HG02943 (cell line): Measurements from ENCODE around the gene ARL3.
"Not testable (repeated sequence)": the region's sequence is repeated elsewhere in the genome, so short reads cannot be mapped to it uniquely, and the experiment has no call there.

Experiments used
- ATAC-seq: cut with Tn5 transposase; IDR thresholded peaks from one replicate; pipeline ENCODE4 v1.9.1; 2021; ENCODE audit warnings: mild to moderate bottlenecking, low read depth, moderate library complexity; ENCODE audit not compliant: unreplicated experiment

The ARL3 gene

DNA sequence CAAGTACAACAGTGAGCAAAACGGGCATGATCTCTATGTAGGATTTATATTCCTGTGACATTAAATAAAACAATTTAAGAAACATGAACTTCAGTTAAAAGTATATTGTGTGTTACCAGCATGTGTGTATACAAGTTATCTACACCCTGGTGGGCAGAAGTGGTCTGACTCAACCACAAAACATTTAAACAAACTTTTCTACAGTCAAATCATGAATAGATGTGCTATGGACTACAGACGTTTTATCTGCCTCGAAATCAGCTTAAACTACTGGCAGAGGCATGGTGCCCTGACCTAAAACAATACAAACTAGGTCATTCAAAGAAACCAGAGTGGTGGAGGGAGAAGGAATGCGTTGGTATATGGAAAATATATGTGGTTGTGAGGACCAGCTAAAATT lies 3.6 kb downstream of the ARL3 start:
- ATAC-seq, result no peak

GRCh38 chr10:102705531-102705930 lies 8.7 kb downstream of the ARL3 start:
- no peak for ATAC-seq

DNA sequence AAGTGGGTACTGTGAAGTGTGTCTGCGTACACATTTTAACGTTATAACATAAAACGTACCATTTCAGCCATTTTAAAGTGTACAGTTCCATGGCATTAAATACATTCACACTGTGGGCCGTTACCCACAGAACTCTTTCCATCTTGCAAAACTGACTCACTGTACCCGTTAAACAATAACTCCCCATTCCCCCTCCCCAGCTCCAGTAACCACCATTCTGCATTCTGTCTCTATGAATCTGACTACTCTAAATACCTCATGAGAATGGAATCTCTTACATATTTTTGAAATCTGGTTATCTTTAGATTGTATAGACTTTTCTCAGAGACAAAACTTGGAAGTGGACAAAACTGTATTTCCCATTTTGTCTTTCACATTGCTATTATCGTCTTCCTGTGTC lies 9.3 kb downstream of the ARL3 start:
- no peak for ATAC-seq

GRCh38 chr10:102702742-102703141 lies 11.5 kb downstream of the ARL3 start:
- no peak for ATAC-seq

GRCh38 chr10:102701796-102702195 lies 12.4 kb downstream of the ARL3 start:
- ATAC-seq, result no peak

GRCh38 chr10:102701272-102701671 lies 12.9 kb downstream of the ARL3 start:
- ATAC-seq, result no peak

GRCh38 chr10:102698894-102699293 lies 15.3 kb downstream of the ARL3 start:
- ATAC-seq, result no peak

DNA sequence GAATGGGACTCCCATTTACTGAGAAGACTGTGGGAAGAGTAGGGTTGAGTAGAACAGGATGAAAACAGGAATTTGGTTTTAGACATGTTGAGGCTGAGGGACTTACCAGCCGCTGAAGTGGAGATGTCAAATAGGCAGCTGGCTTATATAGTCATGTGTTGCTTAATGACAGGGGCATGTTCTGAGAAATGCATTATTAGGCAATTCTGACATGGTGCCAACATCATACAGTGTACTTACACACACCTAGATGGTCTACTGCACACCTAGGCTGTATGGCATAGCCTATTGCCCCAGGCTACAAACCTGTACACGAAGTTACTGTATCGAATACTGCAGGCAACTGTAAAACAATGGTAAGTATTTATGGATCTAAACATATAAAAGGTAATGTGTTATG lies 17.5 kb downstream of the ARL3 start:
- ATAC-seq, result no peak

DNA sequence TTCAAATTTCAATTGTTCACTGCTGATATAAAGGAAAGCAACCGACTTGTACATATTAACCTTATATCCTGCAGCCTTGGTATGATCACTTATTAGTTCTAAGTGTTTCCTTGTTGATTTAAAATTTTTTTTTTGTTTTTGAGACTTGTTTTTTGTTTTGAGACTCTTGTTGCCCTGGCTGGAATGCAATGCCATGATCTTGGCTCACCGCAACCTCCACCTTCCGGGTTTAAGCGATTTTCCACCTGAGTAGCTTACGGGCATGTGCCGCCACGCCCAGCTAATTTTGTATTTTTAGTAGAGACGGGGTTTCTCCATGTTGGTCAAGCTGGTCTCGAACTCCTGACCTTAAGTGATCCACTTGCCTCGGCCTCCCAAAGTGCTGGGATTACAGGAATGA lies 18.8 kb downstream of the ARL3 start:
- not testable (repeated sequence) for ATAC-seq

DNA sequence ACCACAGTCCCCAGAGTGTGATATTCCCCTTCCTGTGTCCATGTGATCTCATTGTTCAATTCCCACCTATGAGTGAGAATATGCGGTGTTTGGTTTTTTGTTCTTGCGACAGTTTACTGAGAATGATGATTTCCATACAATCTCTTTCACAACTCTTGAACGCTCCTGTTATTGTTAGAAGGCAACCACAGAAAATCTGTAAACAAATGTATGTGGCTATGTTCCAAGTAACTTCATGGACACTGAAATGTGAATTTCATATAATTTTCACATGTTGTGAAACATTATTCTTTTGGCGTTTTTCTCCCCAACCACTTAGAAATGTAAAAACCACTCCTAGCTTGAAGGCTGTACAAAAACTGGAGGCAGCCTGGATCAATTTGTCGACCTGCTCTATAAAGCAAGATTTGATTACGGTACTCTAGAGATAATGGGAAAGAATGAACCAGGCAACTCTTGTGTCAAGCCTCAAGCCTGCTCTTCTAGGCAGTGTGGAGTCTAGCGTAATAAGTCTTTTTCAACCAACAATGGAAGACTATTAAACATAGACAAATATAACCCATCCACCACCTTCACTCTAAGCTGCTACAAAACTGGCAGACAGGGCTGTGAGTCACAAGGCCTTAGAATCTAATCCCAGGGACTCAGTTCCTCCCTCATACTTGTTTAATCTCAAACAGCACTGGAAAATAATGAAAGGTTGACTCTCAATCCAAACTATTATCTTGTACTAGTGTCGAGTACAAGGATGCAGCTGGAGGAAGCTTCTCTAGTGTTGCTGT lies 22.7 kb downstream of the ARL3 start:
- no peak for ATAC-seq

DNA sequence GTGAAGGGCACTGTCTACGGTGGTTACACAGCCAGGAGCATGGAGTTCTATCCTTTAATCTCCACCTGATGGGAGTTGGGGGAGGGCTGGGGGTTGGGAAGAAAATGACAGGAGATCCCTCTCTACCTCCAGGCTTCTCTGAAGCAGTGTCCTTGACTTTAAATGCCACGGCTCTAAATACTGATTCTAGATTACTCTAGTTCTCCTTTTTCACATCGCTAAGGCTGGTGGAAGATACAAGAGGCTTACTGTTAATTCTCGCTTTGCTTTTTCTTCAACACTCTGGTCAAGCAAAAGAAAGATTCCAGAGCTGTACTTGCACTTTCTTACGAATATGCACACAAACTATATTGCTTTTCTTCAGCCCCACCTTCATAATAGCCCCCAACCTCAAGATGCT lies 30.5 kb downstream of the ARL3 start:
- ATAC-seq, result no peak

DNA sequence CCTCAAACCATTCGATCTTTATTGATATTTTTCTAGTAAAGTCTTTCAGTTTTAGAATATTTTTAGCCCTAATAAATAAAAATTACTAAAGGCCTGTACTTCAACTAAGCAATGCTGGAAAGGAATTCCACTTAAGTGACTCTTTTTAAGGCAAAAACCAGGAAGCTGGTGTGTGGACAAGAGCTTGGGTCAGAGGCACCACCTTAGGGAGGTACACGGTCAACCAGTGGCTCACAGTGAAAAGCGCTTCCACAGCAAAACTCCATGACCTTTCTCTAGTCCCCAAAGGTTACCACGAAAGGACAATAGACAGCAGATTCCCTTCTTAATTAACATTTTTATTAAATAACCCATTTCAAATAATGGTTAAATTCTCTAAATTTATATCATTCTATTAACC lies 31.2 kb downstream of the ARL3 start:
- no peak for ATAC-seq

- ATAC-seq, result no peak
Observed at GRCh38 chr10:102682416-102682815, 31.8 kb downstream of the ARL3 start.

- ATAC-seq, result no peak
Observed at GRCh38 chr10:102681696-102682095, 32.5 kb downstream of the ARL3 start.

- no peak for ATAC-seq
Observed at GRCh38 chr10:102679596-102679995, 34.6 kb downstream of the ARL3 start.

DNA sequence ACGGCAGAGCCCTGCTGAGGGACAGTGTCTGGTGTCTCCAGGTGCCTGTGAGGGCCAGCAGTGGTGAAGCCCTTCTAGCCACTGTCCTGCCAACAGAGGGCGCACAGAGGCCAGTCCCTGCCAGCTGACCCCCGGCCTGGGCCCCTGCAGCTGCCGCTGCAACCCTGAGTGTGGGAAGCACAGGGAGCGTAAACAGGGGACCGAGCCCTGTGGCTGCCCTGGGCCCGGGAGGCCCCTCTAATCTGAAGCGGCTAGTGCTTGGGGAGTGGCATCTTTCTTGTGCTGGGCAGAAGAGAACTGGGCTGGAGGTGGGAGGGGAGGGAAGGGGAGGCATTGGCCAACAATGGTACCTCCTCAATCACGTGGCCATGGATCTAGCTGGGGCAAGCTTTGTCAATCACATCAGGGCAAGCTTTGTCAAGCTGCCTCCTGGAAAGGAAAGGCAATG lies 35.3 kb downstream of the ARL3 start:
- no peak for ATAC-seq

DNA sequence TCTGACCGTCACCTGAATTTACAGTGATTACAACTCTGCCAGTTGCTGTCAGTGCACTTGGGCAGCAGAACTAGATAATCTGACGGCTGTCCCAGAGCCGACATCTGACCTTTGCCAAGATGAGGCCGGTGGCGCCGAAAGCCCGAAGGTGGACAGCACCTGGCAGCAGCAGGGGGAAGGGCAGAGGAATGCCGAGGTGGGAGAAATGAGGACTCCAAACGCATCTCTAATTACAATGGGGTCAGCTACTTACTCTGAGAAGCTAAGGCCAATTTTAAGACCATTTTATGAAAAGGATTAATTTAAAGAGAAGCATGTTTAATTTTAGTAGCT lies 36.2 kb downstream of the ARL3 start:
- no peak for ATAC-seq

- ATAC-seq, result no peak
Observed at GRCh38 chr10:102677331-102678067, 36.7 kb downstream of the ARL3 start.

DNA sequence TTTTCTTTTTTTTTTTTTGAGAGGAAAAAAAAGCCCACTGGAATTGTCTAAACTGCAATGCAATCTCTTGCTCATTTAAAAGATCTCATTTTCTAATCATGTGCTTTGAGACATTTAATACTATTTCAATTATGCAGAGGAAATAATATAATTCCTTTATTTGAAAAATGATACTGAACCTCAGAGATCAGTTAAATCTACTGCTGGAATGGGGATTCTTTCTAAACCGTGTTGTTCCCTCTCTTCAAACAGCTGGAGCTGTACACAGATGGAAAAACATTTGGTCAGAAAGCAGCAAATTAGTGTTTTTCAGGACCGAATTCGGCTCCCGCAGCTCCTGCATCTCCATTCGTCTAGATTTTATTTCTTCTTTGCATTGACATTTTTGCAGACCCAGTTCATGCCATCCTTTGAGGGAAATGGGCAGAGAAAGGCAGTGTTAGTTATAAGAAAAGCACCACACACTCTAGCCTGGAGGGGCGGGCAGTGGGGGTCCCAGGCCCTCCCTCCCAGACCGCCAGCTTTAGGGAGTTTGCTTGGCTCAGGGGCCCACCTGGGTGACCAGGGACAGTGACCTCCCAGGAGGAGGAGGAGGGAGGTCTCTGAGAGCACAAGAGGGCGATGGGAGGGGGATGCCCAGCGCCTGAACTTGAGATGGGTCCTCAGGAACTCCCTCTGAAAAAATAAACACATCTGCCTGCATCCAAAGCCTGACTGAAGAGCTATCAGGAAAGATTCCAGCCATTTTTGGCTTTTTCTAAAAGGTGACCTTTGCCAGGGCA lies 37.5 kb downstream of the ARL3 start:
- no peak for ATAC-seq

GRCh38 chr10:102675666-102676533 lies 38.3 kb downstream of the ARL3 start:
- no peak for ATAC-seq
